Naive thymus-derived CD4-positive, alpha-beta T cell (primary cell): ENCODE measurements around the gene GRIK4. TPM values are rescaled to one million over a fixed set of nuclear protein-coding genes. Genes with fewer than 3 reads are reported as not detected.

Source experiments
- ATAC-seq: fragments of 150-1000 bp; cut with Tn5 transposase; 2 replicates; pipeline ENCODE4 v1.10.0; 2021; ENCODE audit warnings: mild to moderate bottlenecking, moderate library complexity
- CTCF ChIA-PET: fragments of 350-600 bp; sonication (Branson Sonifier 250); formaldehyde crosslinking; loops from one replicate; lab custom pipeline; 2021; ENCODE audit warnings: antibody characterized with exemption; lab: Charles Lee
- POLR2A ChIA-PET: fragments of 350-600 bp; sonication (Branson Sonifier 250); formaldehyde crosslinking; loops from one replicate; lab custom pipeline; 2021; ENCODE audit warnings: antibody characterized with exemption, inconsistent platforms; lab: Charles Lee
- DNase-seq, 9 donors: peaks; one replicate each; pipeline versions ENCODE4 v3.0.0 to v3.0.0-alpha.2; 2020 to 2022; ENCODE audit warnings: mixed read lengths in 1 of 9
- H3K27ac ChIP-seq: one replicate; pipeline ENCODE4 v1.7.0; 2013; ENCODE audit warnings: mild to moderate bottlenecking, low read depth, low read length, moderate library complexity
- H3K27me3 ChIP-seq, 2 donors: one replicate each; pipeline ENCODE4 v1.7.0; 2013; ENCODE audit warnings: low read length in 2 of 2, mild to moderate bottlenecking in 2 of 2, moderate library complexity in 2 of 2; ENCODE audit not compliant: control insufficient read depth in 2 of 2, insufficient read depth in 2 of 2
- H3K36me3 ChIP-seq, 3 experiments: 1 replicate in 2 of 3; 2 replicates in 1 of 3; pipeline ENCODE4 v1.7.0; 2013; ENCODE audit warnings: low read length in 3 of 3, mild to moderate bottlenecking in 3 of 3, moderate library complexity in 1 of 3; ENCODE audit not compliant: insufficient read depth in 3 of 3, control insufficient read depth in 2 of 3
- H3K4me1 ChIP-seq, 2 donors: one replicate each; pipeline ENCODE4 v1.7.0; 2013; ENCODE audit warnings: low read length in 2 of 2, mild to moderate bottlenecking in 2 of 2, moderate library complexity in 1 of 2; ENCODE audit not compliant: control insufficient read depth in 2 of 2, insufficient read depth in 2 of 2
- H3K4me3 ChIP-seq: 2 replicates; pipeline ENCODE4 v1.7.0; 2013; ENCODE audit warnings: mild to moderate bottlenecking, low read length
- H3K9me3 ChIP-seq, 3 experiments: 1 replicate in 2 of 3; 2 replicates in 1 of 3; pipeline ENCODE4 v1.7.0; 2013; ENCODE audit warnings: low read length in 3 of 3; ENCODE audit not compliant: control insufficient read depth in 2 of 3
- H3K27ac Mint-ChIP-seq, 9 donors: one replicate each; pipeline ENCODE4 v1.8.0; 2020 to 2022; ENCODE audit warnings: mixed read lengths in 9 of 9, mild to moderate bottlenecking in 8 of 9, moderate library complexity in 5 of 9, inconsistent platforms in 2 of 9
- H3K27me3 Mint-ChIP-seq, 5 donors: one replicate each; pipeline ENCODE4 v1.8.0; 2021 to 2022; ENCODE audit warnings: mixed read lengths in 5 of 5, mild to moderate bottlenecking in 1 of 5
- H3K36me3 Mint-ChIP-seq, 5 donors: one replicate each; pipeline ENCODE4 v1.8.0; 2020 to 2022; ENCODE audit warnings: mixed read lengths in 5 of 5, mild to moderate bottlenecking in 3 of 5, inconsistent platforms in 1 of 5
- H3K4me1 Mint-ChIP-seq, 7 donors: one replicate each; pipeline ENCODE4 v1.8.0; 2020 to 2022; ENCODE audit warnings: mixed read lengths in 7 of 7, mild to moderate bottlenecking in 3 of 7, inconsistent platforms in 1 of 7
- H3K4me3 Mint-ChIP-seq, 10 donors: one replicate each; pipeline ENCODE4 v1.8.0; 2020 to 2022; ENCODE audit warnings: mild to moderate bottlenecking in 10 of 10, mixed read lengths in 10 of 10, moderate library complexity in 6 of 10, inconsistent platforms in 2 of 10
- H3K9me3 Mint-ChIP-seq, 11 donors: one replicate each; pipeline ENCODE4 v1.8.0; 2020 to 2022; ENCODE audit warnings: mixed read lengths in 11 of 11, mild to moderate bottlenecking in 4 of 11, inconsistent platforms in 1 of 11, moderate library complexity in 1 of 11
- intact Hi-C, 2 donors: fragments of 100-400 bp; cut with micrococcal nuclease; formaldehyde crosslinking; loops; one replicate each; pipeline ENCODE4 v1.15.1; 2023
- polyA plus RNA-seq, 2 donors: library from polyadenylated mRNA; unstranded; fragments of 300-500 nt; fragmentation: Illumina TruSeq; gene quantifications; one replicate each; pipeline ENCODE4 v1.2.3, GENCODE V29; 2021
- total RNA-seq, 6 experiments: library from RNA in 5 of 6; stranded (reverse) in 5 of 6; gene quantifications; 1 replicate in 5 of 6; 2 replicates in 1 of 6; pipeline ENCODE4 v1.2.3 and lab custom pipeline; 2021 to 2026

GRIK4 gene
- total and polyA plus RNA-seq, 7 experiments from 2014 or later = 0.93 to 3.8 TPM; not detected in 5

GRCh38 chr11:120546312-120547205 lies 35.0 kb downstream of the GRIK4 start:
- CTCF ChIA-PET = no interaction called here
- no peaks in the 10 kb centered on the region for H3K36me3 ChIP-seq
- no peak overlapping the region for H3K27ac Mint-ChIP-seq
- H3K27ac ChIP-seq = no peak overlapping the region
- ATAC-seq = no peak
- H3K9me3 ChIP-seq = no peaks in the 10 kb centered on the region
- no peaks in the 10 kb centered on the region for H3K27me3 ChIP-seq
- H3K4me3 ChIP-seq = no peak overlapping the region
- no peaks in the 10 kb centered on the region for H3K4me1 ChIP-seq
- H3K4me1 Mint-ChIP-seq = peaks cover 0 to 10% (median 4%) of the 10 kb centered on the region in 7 donors
- intact Hi-C loops = no loop called here
- H3K4me3 Mint-ChIP-seq = no peak overlapping the region
- no peaks in the 10 kb centered on the region for H3K36me3 Mint-ChIP-seq
- H3K9me3 Mint-ChIP-seq = peaks cover 0 to 2% (median 0%) of the 10 kb centered on the region in 11 donors
- POLR2A ChIA-PET = no interaction called here
- DNase-seq = no peak
- H3K27me3 Mint-ChIP-seq = peaks cover 6 to 31% (median 20%) of the 10 kb centered on the region in 5 donors

GRCh38 chr11:120547316-120547715 lies 35.8 kb downstream of the GRIK4 start:
- ATAC-seq = no peak
- POLR2A ChIA-PET = no interaction called here
- intact Hi-C loops = no loop called here
- no peak overlapping the region for H3K4me3 Mint-ChIP-seq
- Histone ChIP-seq H3K27me3 (no peaks in the 10 kb centered on the region), H3K4me3 (no peak overlapping the region), H3K36me3 (no peaks in the 10 kb centered on the region), H3K4me1 (no peaks in the 10 kb centered on the region), H3K9me3 (no peaks in the 10 kb centered on the region), H3K27ac (no peak overlapping the region)
- H3K9me3 Mint-ChIP-seq = no peaks in the 10 kb centered on the region
- H3K4me1 Mint-ChIP-seq = peaks cover 0 to 10% (median 4%) of the 10 kb centered on the region in 7 donors
- H3K27me3 Mint-ChIP-seq = peaks cover 4 to 36% (median 15%) of the 10 kb centered on the region in 5 donors
- H3K36me3 Mint-ChIP-seq = no peaks in the 10 kb centered on the region
- no peak overlapping the region for H3K27ac Mint-ChIP-seq
- DNase-seq = no peak
- CTCF ChIA-PET = interaction anchor here (0.8 kb wide), 1 partner anchor 37 kb away, joined by 3 read pairs; no protein-coding TSS in a partner anchor

GRCh38 chr11:120547811-120548681 lies 36.5 kb downstream of the GRIK4 start:
- Histone ChIP-seq H3K4me3 (no peak overlapping the region), H3K36me3 (no peaks in the 10 kb centered on the region), H3K4me1 (no peaks in the 10 kb centered on the region), H3K9me3 (no peaks in the 10 kb centered on the region), H3K27me3 (no peaks in the 10 kb centered on the region), H3K27ac (no peak overlapping the region)
- POLR2A ChIA-PET = no interaction called here
- CTCF ChIA-PET = interaction anchor here (0.8 kb wide), 1 partner anchor 38 kb away, joined by 3 read pairs; no protein-coding TSS in a partner anchor
- ATAC-seq (no peak), DNase-seq (no peak)
- Mint-ChIP-seq H3K27ac (no peak overlapping the region), H3K9me3 (no peaks in the 10 kb centered on the region), H3K27me3 (peaks cover 0 to 38% (median 10%) of the 10 kb centered on the region in 5 donors), H3K4me3 (no peak overlapping the region), H3K36me3 (no peaks in the 10 kb centered on the region), H3K4me1 (peaks cover 0 to 10% (median 4%) of the 10 kb centered on the region in 7 donors)
- intact Hi-C loops = no loop called here

DNA sequence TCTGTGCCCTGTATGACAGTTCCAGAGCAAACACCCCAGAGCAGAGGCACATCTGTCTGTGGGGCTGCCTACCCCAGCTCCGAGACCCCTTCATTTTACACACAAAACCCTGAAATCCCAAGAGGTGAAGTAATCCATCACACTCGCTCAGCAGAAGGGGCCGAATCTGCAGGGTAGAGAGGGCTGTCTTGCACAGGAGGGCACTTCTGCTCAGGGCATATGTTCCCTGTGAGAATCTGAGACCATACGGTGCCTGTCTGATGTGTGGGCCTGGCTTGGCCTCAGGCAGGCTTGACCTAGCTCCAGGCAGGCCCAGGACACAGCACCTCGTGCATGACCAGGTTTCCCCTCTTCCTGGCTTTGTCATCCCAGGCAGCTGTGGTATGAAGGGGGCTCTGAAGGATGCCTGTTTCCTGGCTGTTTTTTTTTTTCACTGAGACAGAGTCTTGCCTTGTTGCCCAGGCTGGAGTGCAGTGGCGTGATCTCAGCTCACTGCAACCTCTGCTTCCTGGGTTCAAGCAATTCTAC lies 37.2 kb downstream of the GRIK4 start:
- ChIA-PET POLR2A (no interaction called here), CTCF (no interaction called here)
- H3K36me3 Mint-ChIP-seq = no peaks in the 10 kb centered on the region
- Histone ChIP-seq H3K4me3 (no peak overlapping the region), H3K27me3 (no peaks in the 10 kb centered on the region), H3K27ac (no peak overlapping the region), H3K9me3 (no peaks in the 10 kb centered on the region), H3K4me1 (no peaks in the 10 kb centered on the region), H3K36me3 (no peaks in the 10 kb centered on the region)
- H3K27ac Mint-ChIP-seq = no peak overlapping the region
- H3K4me1 Mint-ChIP-seq = peaks cover 0 to 10% (median 4%) of the 10 kb centered on the region in 7 donors
- no peaks in the 10 kb centered on the region for H3K9me3 Mint-ChIP-seq
- no peak for DNase-seq
- intact Hi-C loops = no loop called here
- ATAC-seq = no peak
- peaks cover 0 to 40% (median 10%) of the 10 kb centered on the region in 5 donors for H3K27me3 Mint-ChIP-seq
- no peak overlapping the region for H3K4me3 Mint-ChIP-seq

- no peaks in the 10 kb centered on the region for H3K36me3 ChIP-seq
- Mint-ChIP-seq H3K9me3 (no peaks in the 10 kb centered on the region), H3K27me3 (peaks cover 0 to 40% (median 10%) of the 10 kb centered on the region in 5 donors), H3K27ac (no peak overlapping the region), H3K4me3 (no peak overlapping the region), H3K4me1 (peaks cover 0 to 10% (median 4%) of the 10 kb centered on the region in 7 donors), H3K36me3 (no peaks in the 10 kb centered on the region)
- ChIA-PET CTCF (no interaction called here), POLR2A (no interaction called here)
- no peak for DNase-seq
- no peaks in the 10 kb centered on the region for H3K4me1 ChIP-seq
- intact Hi-C loops = no loop called here
- no peaks in the 10 kb centered on the region for H3K9me3 ChIP-seq
- no peak overlapping the region for H3K4me3 ChIP-seq
- ATAC-seq = no peak
- H3K27me3 ChIP-seq = no peaks in the 10 kb centered on the region
- H3K27ac ChIP-seq = no peak overlapping the region
Observed at GRCh38 chr11:120549346-120549745, 37.8 kb downstream of the GRIK4 start.

GRCh38 chr11:120550007-120550406 lies 38.5 kb downstream of the GRIK4 start:
- Mint-ChIP-seq H3K27me3 (peaks cover 0 to 45% (median 10%) of the 10 kb centered on the region in 5 donors), H3K4me1 (peaks cover 0 to 10% (median 4%) of the 10 kb centered on the region in 7 donors), H3K36me3 (no peaks in the 10 kb centered on the region), H3K4me3 (no peak overlapping the region), H3K9me3 (no peaks in the 10 kb centered on the region), H3K27ac (no peak overlapping the region)
- ChIA-PET POLR2A (no interaction called here), CTCF (no interaction called here)
- DNase-seq (no peak), ATAC-seq (no peak)
- Histone ChIP-seq H3K27me3 (no peaks in the 10 kb centered on the region), H3K27ac (no peak overlapping the region), H3K4me1 (no peaks in the 10 kb centered on the region), H3K4me3 (no peak overlapping the region), H3K36me3 (no peaks in the 10 kb centered on the region), H3K9me3 (no peaks in the 10 kb centered on the region)
- intact Hi-C loops = no loop called here
